Esophagus squamous epithelium (tissue), 4 donors: ENCODE measurements around the gene TRIM67.

ENCODE experiments used
- POLR2A ChIP-seq, 4 donors: fragments of 450-650 bp; IDR thresholded peaks; one replicate each; pipeline ENCODE4 v1.6.1; 2017; ENCODE audit warnings: antibody characterized with exemption in 4 of 4, mild to moderate bottlenecking in 4 of 4, moderate library complexity in 3 of 4
- TF ChIP-seq, protein P1 (sequence below), 6 experiments: fragments of 450-650 bp in 4 of 6; fragments of 200-600 bp in 2 of 6; sonication (generic) in 2 of 6; IDR thresholded peaks; one replicate each; pipeline ENCODE4 v1.5.1; 2016 to 2019; ENCODE audit warnings: antibody characterized with exemption in 6 of 6, mild to moderate bottlenecking in 4 of 6, moderate library complexity in 4 of 6

GRCh38 chr1:231172411-231172810, 10.6 kb downstream of the TRIM67 start:
- no peak for TF ChIP-seq POLR2A (IDR thresholded peaks at IDR 0.05)
- TF ChIP-seq, protein P1, sequence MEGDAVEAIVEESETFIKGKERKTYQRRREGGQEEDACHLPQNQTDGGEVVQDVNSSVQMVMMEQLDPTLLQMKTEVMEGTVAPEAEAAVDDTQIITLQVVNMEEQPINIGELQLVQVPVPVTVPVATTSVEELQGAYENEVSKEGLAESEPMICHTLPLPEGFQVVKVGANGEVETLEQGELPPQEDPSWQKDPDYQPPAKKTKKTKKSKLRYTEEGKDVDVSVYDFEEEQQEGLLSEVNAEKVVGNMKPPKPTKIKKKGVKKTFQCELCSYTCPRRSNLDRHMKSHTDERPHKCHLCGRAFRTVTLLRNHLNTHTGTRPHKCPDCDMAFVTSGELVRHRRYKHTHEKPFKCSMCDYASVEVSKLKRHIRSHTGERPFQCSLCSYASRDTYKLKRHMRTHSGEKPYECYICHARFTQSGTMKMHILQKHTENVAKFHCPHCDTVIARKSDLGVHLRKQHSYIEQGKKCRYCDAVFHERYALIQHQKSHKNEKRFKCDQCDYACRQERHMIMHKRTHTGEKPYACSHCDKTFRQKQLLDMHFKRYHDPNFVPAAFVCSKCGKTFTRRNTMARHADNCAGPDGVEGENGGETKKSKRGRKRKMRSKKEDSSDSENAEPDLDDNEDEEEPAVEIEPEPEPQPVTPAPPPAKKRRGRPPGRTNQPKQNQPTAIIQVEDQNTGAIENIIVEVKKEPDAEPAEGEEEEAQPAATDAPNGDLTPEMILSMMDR (IDR thresholded peaks at IDR 0.05): no peak
